OCI-LY1 (cell line): ENCODE measurements around the gene OR51M1.

ENCODE experiments used
- CTCF ChIP-seq: fragments of 200-600 bp; sonication (generic), shearing (Covaris generic); IDR thresholded peaks from 2 replicates; pipeline ENCODE4 v1.5.1; 2017; ENCODE audit warnings: mild to moderate bottlenecking, antibody characterized with exemption, low read length, moderate library complexity, mixed read lengths
- EZH2 ChIP-seq: fragments of 200-600 bp; sonication (generic), shearing (Covaris generic); IDR thresholded peaks from 2 replicates; pipeline ENCODE4 v1.8.0; 2017; ENCODE audit warnings: borderline replicate concordance, mixed run types, mild to moderate bottlenecking, antibody characterized with exemption, low read length, moderate library complexity, mixed read lengths

- TF ChIP-seq EZH2: no peak
- TF ChIP-seq CTCF: no peak
Observed at GRCh38 chr11:5348551-5349194, 34.9 kb upstream of the OR51M1 start.
